Epithelial cell of esophagus (primary cell): Measurements from ENCODE around the gene BIN1.
A peak's percentile ranks its signal among the peaks of the same experiment; 100 is the strongest.

Experiments used
- DNase-seq: peaks from one replicate; pipeline ENCODE4 v3.0.0; 2010; ENCODE audit warnings: low read depth
- H3K4me3 ChIP-seq: 2 replicates; pipeline ENCODE4 v1.5.1; 2011; ENCODE audit warnings: mild to moderate bottlenecking, low read length, control low read depth
- TF ChIP-seq, protein P1 (sequence below): IDR thresholded peaks from 2 replicates; pipeline ENCODE4 v1.5.1; 2011; ENCODE audit warnings: low read depth, mild to moderate bottlenecking, low read length, control low read depth, inconsistent platforms; ENCODE audit not compliant: insufficient read depth; ENCODE audit errors: missing control alignments

BIN1 gene

GRCh38 chr2:127016329-127016728 lies 90.6 kb downstream of the BIN1 start:
- H3K4me3 ChIP-seq, result no peak overlapping the region
- no peak for DNase-seq
- TF ChIP-seq, protein P1, sequence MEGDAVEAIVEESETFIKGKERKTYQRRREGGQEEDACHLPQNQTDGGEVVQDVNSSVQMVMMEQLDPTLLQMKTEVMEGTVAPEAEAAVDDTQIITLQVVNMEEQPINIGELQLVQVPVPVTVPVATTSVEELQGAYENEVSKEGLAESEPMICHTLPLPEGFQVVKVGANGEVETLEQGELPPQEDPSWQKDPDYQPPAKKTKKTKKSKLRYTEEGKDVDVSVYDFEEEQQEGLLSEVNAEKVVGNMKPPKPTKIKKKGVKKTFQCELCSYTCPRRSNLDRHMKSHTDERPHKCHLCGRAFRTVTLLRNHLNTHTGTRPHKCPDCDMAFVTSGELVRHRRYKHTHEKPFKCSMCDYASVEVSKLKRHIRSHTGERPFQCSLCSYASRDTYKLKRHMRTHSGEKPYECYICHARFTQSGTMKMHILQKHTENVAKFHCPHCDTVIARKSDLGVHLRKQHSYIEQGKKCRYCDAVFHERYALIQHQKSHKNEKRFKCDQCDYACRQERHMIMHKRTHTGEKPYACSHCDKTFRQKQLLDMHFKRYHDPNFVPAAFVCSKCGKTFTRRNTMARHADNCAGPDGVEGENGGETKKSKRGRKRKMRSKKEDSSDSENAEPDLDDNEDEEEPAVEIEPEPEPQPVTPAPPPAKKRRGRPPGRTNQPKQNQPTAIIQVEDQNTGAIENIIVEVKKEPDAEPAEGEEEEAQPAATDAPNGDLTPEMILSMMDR, result no peak

GRCh38 chr2:127015106-127015910 lies 91.6 kb downstream of the BIN1 start:
- peak; percentile 22 for DNase-seq
- no peak overlapping the region for H3K4me3 ChIP-seq
- TF ChIP-seq, protein P1, result no peak

DNA sequence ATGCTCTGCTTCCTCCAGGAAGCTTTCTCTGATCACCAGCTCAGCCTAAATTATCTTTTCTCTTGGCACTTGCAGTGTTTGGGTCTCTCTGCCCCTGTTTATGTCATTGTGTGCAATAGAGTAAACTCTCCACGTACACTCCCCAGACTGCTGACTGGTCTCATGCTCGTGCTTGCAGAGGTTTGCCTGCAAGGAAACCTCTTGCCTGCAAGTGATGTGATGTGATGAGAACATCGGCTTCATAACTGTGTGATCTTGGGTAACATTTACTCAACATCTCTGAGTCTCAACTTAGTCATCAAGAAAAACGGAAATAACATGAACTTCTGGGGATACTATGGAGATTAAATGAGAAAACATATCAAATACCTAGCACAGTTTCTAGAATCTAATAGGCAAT lies 92.3 kb downstream of the BIN1 start:
- H3K4me3 ChIP-seq, result no peak overlapping the region
- DNase-seq, result peak; percentile 98
- TF ChIP-seq, protein P1, result no peak

DNA sequence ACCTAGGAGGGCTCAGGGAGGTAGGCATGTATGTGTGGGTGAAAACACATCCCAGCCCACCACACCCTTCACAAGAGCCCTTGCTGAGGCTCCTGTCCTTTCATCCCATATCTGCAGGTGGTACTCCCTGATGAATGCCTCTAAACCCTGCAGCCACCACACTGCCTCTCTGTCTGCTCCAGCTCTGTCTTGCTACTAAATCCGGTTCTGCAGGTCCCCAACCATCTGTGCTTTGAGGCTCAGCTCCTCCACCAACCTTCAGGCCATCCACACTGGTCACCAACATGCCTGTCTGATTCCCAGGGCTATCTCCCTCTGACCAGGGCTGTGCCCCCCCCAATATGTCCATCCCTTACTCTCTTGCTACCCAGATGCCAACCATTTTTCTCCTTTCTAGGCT lies 92.7 kb downstream of the BIN1 start:
- no peak overlapping the region for H3K4me3 ChIP-seq
- TF ChIP-seq, protein P1, result no peak
- peak; percentile 60 for DNase-seq

DNA sequence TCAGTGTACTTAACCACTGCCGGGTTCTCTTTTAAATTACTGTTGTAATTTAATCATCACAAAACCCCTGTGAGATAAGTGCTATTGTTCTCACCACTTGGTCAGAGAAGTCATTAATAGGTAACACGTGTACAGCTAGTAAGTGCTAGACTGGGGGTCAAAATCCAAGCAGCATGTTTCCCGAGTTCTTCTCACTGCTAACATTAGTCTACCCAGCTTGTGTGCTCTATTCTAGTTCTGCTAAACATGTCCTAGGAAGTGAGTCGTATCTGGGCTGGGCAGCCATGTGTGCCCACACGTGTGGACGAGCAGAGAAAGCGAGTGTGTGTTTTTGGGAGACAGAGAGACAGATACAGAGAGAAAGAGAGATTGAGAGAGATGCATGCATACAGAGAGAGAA lies 94.1 kb downstream of the BIN1 start:
- TF ChIP-seq, protein P1, result no peak
- DNase-seq, result peak; percentile 48
- H3K4me3 ChIP-seq, result no peak overlapping the region

GRCh38 chr2:127012215-127012614 lies 94.7 kb downstream of the BIN1 start:
- no peak overlapping the region for H3K4me3 ChIP-seq
- DNase-seq, result no peak
- TF ChIP-seq, protein P1, result no peak

DNA sequence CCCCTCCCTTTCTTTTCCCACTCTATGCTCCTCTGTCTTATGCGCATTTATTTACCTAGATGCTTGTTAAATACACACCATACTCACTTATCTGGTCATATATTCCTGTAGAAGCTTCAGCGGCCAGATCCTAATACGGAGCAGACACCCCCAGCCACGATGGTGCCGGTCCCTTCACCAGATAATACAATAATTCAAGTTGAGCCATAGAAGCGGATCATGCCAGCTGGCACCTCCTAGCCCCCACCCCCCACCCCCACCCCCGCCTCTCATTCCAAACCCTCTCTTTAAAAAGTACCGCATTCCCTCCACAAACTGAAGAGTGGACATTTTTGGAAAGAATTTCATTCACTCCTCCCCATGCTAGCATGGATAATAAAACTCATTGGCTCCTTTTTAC lies 95.2 kb downstream of the BIN1 start:
- TF ChIP-seq, protein P1, result no peak
- no peak overlapping the region for H3K4me3 ChIP-seq
- DNase-seq, result no peak
